Ovary (tissue), 9 donors: ENCODE data around the gene THADA. TPM values are rescaled to one million over a fixed set of nuclear protein-coding genes. Genes with fewer than 3 reads are reported as not detected.

Experiments used
- DNase-seq, 5 donors: peaks; one replicate each; pipeline ENCODE4 v3.0.0-alpha.2; 2019 to 2020
- H3K27ac ChIP-seq, 2 donors: fragments of 200-600 bp; one replicate each; pipeline versions ENCODE4 v1.5.1 to v1.8.0; 2019 to 2022
- H3K27me3 ChIP-seq: fragments of 200-600 bp; one replicate; pipeline ENCODE4 v1.8.0; 2022
- H3K36me3 ChIP-seq: fragments of 200-600 bp; sonication (generic); one replicate; pipeline ENCODE4 v1.5.1; 2019
- H3K4me1 ChIP-seq: one replicate; pipeline ENCODE4 v1.8.1; 2013; ENCODE audit warnings: mild to moderate bottlenecking, moderate library complexity; ENCODE audit not compliant: insufficient read depth
- H3K4me3 ChIP-seq: fragments of 200-600 bp; sonication (generic); one replicate; pipeline ENCODE4 v1.5.1; 2017
- H3K9me3 ChIP-seq, 2 donors: fragments of 200-600 bp in 1 of 2; sonication (generic) in 1 of 2; one replicate each; pipeline versions ENCODE4 v1.5.1 to v1.8.1; 2013 to 2019; ENCODE audit warnings: mild to moderate bottlenecking in 1 of 2, moderate library complexity in 1 of 2
- EP300 ChIP-seq: sonication (generic); formaldehyde crosslinking; IDR thresholded peaks from one replicate; pipeline ENCODE4 v1.6.1; 2017; ENCODE audit warnings: antibody characterized with exemption
- POLR2A ChIP-seq: fragments of 450-650 bp; IDR thresholded peaks from one replicate; pipeline ENCODE4 v1.6.1; 2017; ENCODE audit warnings: antibody characterized with exemption, mild to moderate bottlenecking, moderate library complexity
- WGBS, 3 donors: extraction: QIAGEN DNeasy Blood & Tissue Kit in 1 of 3; methylation state at CpG; one replicate each; pipeline versions ENCODE4 v1.1.5 to v1.1.7; 2013 to 2017; 5-methylcytosine and 5-hydroxymethylcytosine counted together
- intact Hi-C, 4 donors: fragments of 100-400 bp; cut with DNase I; formaldehyde crosslinking; loops; one replicate each; pipeline versions ENCODE4 v1.11.0 to v1.15.1; 2022 to 2023
- polyA plus RNA-seq, 2 donors: library from polyadenylated mRNA; stranded (reverse); fragments of 200-250 nt in 1 of 2; fragments of 350-450 nt in 1 of 2; fragmentation: Illumina TruSeq in 1 of 2; extraction: RNeasy Lipid Tissue Mini Kit (QIAGEN cat#74804) in 1 of 2; gene quantifications; one replicate each; pipeline ENCODE4 v1.2.3, GENCODE V29; 2013 to 2014
- total RNA-seq, 7 donors: library from RNA; depleted of rRNA in 2 of 7; stranded (reverse); fragments of >200 nt in 2 of 7; fragmentation: NEBNext Ultra II Directional in 3 of 7; extraction: Animal tissue kit (Norgen Biotek cat#: 25700) in 3 of 7; gene quantifications; one replicate each; pipeline versions ENCODE4 v1.1.0 to v1.2.4, GENCODE V29; 2016 to 2023
- TF ChIP-seq, protein P1 (sequence below), 3 donors: fragments of 450-650 bp in 2 of 3; fragments of 200-600 bp in 1 of 3; IDR thresholded peaks; one replicate each; pipeline versions ENCODE4 v1.5.1 to v1.8.0; 2016 to 2022; ENCODE audit warnings: antibody characterized with exemption in 3 of 3, mild to moderate bottlenecking in 1 of 3
- donor health status: DM: no; HTN: no; CAD: no; lungs with moderate emphysema.
- donor health status: DM: no; HTN: no; CAD: no.
- donor health status: Bipolar disorder and iron deficiency.
- donor health status: DM: yes; HTN: yes; CAD: no.
- donor health status: DM: no; HTN: no; CAD: no.
- donor health status: DM: yes; HTN: yes; CAD: no.

The THADA gene
- total and polyA plus RNA-seq, 9 donors = 14.0 to 46.8 (median 28.6) TPM

DNA sequence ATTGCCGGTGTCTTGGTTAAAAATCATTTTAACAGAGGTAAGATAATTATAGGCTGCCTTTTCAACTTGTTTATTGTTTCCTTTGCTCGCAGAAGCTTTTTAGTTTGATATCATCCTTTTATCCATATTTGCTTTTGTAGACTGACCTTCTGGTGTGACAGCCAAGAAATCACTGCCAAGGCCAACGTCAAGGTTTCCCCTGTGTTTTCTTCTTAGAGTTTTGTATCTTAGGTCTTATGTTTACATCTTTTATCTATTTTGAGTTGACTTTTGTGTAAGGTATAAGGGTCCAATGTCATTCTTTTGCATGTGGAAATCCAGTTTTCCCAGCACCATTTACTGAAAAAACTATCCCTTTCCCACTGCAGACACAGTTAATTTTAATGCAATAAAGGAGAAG is 240.4 kb downstream of the THADA start:
- DNase-seq = no peak
- Histone ChIP-seq H3K36me3 (no peaks in the 10 kb centered on the region), H3K27me3 (no peaks in the 10 kb centered on the region), H3K27ac (peak overlapping the region in 1 of 2 donors; percentile 6), H3K4me1 (peaks cover 5% of the 10 kb centered on the region), H3K4me3 (no peak overlapping the region), H3K9me3 (no peaks in the 10 kb centered on the region)
- WGBS, 3 donors = 12 to 42% (median 30%) methylated on average over 3 of the region's 3 CpGs
- no peak for TF ChIP-seq POLR2A
- TF ChIP-seq, protein P1, sequence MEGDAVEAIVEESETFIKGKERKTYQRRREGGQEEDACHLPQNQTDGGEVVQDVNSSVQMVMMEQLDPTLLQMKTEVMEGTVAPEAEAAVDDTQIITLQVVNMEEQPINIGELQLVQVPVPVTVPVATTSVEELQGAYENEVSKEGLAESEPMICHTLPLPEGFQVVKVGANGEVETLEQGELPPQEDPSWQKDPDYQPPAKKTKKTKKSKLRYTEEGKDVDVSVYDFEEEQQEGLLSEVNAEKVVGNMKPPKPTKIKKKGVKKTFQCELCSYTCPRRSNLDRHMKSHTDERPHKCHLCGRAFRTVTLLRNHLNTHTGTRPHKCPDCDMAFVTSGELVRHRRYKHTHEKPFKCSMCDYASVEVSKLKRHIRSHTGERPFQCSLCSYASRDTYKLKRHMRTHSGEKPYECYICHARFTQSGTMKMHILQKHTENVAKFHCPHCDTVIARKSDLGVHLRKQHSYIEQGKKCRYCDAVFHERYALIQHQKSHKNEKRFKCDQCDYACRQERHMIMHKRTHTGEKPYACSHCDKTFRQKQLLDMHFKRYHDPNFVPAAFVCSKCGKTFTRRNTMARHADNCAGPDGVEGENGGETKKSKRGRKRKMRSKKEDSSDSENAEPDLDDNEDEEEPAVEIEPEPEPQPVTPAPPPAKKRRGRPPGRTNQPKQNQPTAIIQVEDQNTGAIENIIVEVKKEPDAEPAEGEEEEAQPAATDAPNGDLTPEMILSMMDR (IDR thresholded peaks at IDR 0.05) = no peak
- no peak for TF ChIP-seq EP300
- intact Hi-C loops = no loop called here

DNA sequence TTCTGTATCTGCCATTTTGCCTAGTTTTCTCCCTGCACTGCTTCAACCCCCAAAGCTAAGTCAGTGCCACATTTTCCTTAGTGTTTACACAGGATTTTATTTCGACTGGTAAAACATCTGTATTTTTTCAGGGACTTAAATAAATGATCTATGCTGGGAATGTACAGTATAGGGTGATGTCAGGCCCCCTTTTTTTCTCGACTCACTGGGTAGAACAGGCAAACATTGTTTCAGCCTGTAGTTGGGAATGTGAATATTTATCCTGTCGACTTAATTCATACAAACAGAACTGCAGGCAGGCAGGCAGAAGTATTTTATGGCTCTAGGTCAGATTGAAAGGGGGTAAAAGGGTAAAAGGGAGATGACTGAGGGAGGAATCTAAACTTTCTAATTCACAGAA is 245.9 kb downstream of the THADA start:
- Histone ChIP-seq H3K27ac (peak overlapping the region in 1 of 2 donors; percentile 68), H3K4me3 (no peak overlapping the region), H3K4me1 (peaks cover 29% of the 10 kb centered on the region), H3K27me3 (no peaks in the 10 kb centered on the region), H3K36me3 (no peaks in the 10 kb centered on the region), H3K9me3 (no peaks in the 10 kb centered on the region)
- DNase-seq = no peak
- intact Hi-C loops = loop anchor here in 2 of 4 donors (10.0 kb wide), 2 partner anchors 45 to 385 kb away; no protein-coding TSS in a partner anchor
- TF ChIP-seq POLR2A (no peak), EP300 (no peak)
- TF ChIP-seq, protein P1 (IDR thresholded peaks at IDR 0.05) = no peak
- 13 to 26% (median 15%) methylated on average over 3 of the region's 3 CpGs for WGBS, 3 donors

DNA sequence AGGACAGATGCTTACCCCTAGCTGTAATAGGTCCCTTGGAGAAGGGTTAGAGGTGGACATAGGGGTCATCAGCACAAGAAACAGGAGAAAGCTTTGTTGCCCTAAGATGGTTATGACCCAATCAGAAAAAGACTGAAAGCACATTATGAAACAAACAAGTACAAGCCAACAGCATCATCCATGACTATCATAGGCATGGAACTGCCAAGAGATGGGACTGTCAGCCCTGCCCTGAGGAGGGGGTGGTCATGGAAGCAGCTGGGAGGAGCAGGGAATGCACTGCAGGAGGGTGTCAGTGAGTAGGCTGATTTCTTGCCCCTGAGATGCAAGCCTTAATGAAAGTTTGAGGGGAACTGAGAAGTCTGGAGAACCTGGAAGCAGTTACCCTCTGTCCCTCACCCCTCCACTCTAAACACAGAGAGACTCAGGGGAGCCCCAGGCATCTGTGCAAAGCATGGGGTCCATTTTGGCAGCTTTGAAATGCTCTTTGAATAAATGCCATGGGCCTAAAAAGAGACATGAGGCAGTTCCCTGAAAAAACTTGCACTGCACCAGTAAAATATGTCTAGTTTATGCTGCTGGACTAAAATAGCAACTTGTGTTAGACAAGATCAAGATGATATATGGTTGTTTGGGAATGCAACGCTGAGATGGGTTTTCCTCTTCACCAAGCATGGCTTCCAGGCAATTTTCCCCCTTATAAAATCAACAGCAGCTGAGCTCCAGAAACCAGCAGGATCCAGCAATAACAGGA is 246.8 kb downstream of the THADA start:
- DNase-seq = no peak
- intact Hi-C loops = loop anchor here in 2 of 4 donors (10.0 kb wide), 2 partner anchors 46 to 384 kb away; no protein-coding TSS in a partner anchor
- Histone ChIP-seq H3K36me3 (no peaks in the 10 kb centered on the region), H3K9me3 (no peaks in the 10 kb centered on the region), H3K27me3 (no peaks in the 10 kb centered on the region), H3K27ac (peak overlapping the region; percentile 51 to 68), H3K4me1 (peaks cover 33% of the 10 kb centered on the region), H3K4me3 (no peak overlapping the region)
- no peak for TF ChIP-seq EP300
- TF ChIP-seq, protein P1 (IDR thresholded peaks at IDR 0.05) = no peak
- TF ChIP-seq POLR2A = no peak
- WGBS, 3 donors = 3% methylated on average over 1 of the region's 1 CpG

DNA sequence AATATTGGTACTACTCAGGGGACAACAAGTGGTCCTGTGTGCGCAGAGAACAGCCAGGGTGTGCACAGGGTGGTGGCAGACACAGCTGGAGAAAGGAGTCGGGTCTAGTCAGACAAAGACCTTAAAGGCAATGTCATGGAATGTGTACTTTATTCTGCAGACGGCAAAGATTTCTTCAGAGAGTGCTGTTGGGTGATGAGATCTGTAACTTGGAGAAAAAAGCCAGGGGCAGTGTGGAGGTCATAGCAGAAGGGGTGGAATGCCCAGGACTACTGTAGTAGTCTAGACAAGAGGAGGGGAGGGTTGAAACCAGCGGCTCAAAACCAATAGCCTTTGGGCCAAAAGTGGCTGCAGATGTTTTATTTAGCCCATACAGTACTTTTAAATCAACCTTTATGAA is 248.1 kb downstream of the THADA start:
- TF ChIP-seq POLR2A (no peak), EP300 (no peak)
- TF ChIP-seq, protein P1 (IDR thresholded peaks at IDR 0.05) = no peak
- no peak overlapping the region for H3K4me3 ChIP-seq
- no peaks in the 10 kb centered on the region for H3K9me3 ChIP-seq
- H3K27me3 ChIP-seq = no peaks in the 10 kb centered on the region
- intact Hi-C loops = loop anchor here in 2 of 4 donors (10.0 kb wide), 2 partner anchors 47 to 383 kb away; no protein-coding TSS in a partner anchor
- no peaks in the 10 kb centered on the region for H3K36me3 ChIP-seq
- WGBS, 3 donors = 62 to 74% (median 67%) methylated on average over 4 of the region's 4 CpGs
- peak overlapping the region in 1 of 2 donors; percentile 68 for H3K27ac ChIP-seq
- H3K4me1 ChIP-seq = peaks cover 40% of the 10 kb centered on the region
- no peak for DNase-seq
